NOMO-1 treated with dmso at 0.1 percent for 144 hours (cell line): ENCODE measurements around the gene JOSD1.

Source experiments
- DNase-seq: peaks from one replicate; lab custom pipeline; 2025; ENCODE audit not compliant: unreplicated experiment; lab: John Stamatoyannopoulos, UW

The JOSD1 gene

GRCh38 chr22:38700789-38701628 is at the start of gene JOSD1:
JOSD1 (minus strand) TSS chr22:38700943; CDS start chr22:38699987, 956 bp downstream.
- peak; percentile 82 for DNase-seq

- DNase-seq: no peak
These were observed 49.4 kb upstream of the JOSD1 start for GRCh38 chr22:38750104-38750503.

- no peak for DNase-seq
These were observed 47.9 kb upstream of the JOSD1 start for GRCh38 chr22:38748487-38749136.

GRCh38 chr22:38745676-38746460 is 45.1 kb upstream of the JOSD1 start:
- no peak for DNase-seq

DNA sequence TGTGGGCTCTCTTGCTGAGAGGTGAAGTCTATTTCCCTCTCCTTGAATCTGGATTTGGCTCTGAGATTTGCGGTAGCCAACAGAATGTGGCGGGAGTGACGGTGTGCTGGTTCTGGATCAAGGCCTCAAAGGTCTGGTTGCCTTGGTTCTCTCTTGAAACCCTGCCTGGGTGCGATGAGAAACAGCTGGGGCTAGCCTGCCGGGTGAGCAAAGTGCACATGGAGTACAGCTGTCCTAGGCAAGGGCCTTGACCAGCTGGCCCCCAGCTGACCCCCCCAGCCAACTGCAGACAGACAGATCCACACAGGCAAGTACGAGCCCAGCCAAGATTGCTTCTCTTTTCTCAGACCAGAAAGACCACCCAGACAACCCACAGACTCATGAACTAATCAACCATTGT is 44.2 kb upstream of the JOSD1 start:
- DNase-seq: no peak

DNA sequence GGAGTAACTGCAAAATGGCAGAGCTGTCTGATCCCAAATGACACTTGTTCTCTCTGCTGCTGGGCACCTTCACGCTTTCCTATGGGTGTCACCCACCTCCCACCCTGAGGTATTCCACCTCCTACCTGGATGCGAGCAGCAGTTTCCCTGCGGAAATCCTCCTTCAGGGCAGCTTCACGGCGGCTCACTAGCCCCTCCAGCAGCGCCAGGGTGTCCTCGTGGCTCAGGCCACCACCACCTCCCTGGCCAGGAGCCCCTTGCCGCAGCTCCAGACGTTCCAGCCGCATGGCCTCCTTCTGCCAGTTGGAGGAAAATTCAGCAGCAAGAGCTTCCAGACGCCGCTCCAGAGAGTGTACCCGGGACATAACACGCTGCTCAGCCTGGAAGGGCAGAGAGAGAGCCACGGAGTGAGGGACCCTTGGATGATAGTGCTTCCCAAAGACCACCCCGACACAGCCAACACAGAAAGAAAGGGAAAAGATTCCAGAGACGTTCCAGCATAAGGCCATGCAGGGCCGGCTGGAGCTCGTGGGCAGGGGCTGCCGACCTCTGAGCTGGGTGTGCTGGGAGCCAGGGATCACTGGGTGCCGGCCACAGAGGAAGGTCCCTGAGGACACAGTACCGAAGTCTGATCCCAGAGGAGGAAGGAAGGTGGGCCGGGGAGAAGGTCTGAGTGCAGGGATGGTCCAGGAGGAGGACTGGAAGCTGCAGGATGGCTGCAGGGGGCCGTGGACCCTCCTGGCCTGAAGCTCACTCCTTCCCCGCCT is 41.6 kb upstream of the JOSD1 start:
- no peak for DNase-seq

GRCh38 chr22:38741576-38741975 is 40.8 kb upstream of the JOSD1 start:
- no peak for DNase-seq

DNA sequence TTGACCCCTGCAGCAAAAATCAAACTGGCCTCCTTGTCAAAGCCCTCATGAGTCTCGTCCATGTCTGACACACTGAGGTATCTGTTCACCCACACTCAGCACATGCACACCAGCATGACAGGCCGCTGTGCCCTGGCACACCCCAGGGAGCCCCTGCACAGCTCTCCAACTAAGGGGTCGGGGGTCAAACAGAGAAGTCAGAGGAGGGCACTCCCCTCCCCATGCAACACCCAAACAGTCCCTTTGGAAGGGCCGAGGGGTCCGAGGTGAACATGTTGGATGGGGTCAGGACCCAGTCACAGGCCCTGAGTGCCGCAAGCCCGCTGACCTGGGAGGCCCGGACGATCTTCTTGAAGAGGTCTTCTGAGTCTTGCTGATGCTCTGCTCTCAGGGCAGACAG is 40.4 kb upstream of the JOSD1 start:
- no peak for DNase-seq

- DNase-seq: no peak
These were observed 40.0 kb upstream of the JOSD1 start for GRCh38 chr22:38740754-38741153.

DNA sequence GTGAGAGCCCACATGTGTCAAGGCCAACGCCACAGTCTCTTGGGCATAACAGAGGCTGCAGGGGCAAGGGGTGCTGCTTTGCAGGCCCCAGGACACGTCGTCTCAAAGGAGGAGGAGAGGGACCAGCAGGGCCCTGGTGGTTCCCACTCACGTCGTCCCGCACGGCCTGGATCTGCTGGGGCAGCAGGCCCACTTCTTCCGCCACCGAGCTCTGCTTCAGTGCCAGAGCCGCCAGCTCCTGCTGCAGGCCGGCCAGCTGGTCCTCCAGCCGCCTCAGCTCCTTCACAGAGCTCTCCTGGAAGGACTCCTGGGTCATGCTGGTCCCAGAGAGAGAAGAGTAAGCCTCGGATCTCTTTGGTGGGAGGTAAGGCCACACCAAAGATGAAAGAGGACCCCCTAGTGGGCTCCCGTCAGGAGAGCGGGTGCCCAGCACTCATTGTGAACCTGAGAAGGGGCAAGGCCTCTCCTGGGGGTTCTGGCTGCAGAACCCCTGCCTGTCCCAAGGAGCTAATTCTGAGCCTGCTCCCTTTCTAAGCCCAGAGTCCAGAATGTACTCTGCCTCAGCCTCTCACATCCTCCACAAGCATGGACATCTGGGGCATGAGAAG is 39.5 kb upstream of the JOSD1 start:
- DNase-seq: no peak

DNA sequence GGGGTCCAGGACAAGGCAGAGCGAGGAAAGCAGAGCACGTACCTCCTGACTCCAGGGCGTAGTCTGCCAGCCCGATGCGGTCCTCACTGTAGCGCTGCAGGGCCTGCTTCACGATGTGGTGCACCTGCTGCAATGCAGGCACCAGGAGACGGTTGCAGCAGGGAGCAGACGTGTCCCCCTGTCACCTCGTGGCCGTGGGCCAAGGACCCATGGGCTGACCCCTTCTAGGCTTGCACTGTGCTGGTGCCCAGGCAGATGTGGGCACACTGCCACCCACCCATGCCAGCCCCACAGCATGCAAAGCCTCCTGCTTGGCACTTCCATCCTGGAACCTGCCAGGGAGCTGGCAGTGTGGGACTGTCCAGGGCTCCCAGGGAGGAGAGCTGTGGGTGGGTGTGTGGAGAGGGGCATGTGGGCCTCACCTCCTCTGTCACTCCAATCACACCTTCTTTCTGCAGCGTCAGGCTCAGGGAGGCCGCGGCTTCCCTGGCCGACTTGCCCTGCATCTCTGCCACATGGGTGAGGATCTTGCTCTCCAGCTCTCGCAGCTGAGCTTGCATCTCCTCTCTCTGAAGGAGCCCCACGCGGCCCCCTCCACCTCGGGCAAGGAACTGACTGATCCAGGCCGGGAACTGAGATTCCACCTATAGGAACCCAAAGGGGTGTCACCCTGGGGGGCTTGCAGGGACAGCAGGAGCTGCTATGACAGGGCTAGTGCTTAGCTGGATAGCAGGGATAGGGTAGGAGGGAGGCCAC is 38.7 kb upstream of the JOSD1 start:
- DNase-seq: no peak

DNA sequence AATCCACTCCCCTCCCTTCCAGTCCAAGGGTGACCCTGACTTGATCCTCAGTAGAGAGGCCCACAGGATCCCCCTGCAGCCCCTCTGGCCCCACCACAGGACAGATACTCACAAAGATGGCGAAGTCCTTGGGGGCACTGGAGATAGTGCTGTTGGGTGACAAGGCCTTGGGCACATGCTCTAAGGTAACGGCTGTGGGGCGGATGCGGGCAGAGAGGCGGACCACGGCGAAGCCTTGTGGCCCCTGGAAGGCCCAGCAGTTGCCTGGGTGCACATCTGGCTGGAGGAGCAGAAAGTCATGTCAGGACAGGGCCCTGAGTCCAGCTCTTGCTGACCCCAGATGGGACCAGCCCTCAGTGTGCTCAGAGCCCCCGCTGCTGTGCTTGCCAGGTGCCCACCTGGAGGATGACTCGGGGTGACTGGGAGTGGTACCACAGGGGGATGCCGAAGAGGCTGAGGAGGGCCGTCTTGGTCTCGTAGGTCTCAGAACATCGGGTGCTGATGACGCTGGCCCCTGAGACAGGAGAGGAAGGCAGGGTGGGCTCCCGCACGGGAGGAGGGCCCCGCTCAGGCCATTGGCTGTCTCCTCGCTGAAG is 37.8 kb upstream of the JOSD1 start:
- DNase-seq: no peak

DNA sequence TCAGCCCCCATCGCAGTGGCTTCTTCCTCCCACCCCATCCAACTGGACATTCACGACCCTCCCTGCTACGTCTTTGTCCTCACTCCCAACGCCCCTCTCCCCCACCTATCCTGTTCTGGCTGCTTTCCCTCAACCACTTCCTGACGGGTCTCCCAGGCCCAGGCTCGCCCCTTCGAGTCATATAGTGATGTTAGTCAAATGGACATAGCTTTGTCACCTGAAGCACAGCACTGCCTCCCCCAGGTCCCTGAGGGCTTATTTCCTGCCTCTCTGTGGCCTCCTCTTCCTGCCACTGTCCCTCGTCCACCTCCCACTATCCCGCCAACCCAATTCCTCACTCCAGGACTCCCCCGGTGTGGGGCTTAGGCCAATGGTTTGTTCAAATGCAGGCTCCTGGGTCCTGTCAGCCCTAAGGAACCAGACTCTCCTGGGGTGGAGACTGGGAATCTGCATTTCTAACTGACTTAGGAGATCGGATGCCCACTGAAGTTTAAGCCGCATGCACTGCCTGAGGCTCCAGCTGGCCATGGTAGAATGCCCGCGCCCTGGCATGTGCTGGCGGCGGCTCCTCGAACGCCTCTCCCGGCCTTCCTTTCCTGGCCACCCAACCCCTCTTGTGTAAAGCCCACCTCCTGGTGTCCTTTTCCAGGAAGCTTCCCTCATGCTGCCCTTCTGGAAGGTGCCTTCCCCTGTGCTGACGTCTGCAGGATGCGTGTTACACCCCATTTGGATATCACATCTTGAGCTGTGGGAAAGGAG is 36.7 kb upstream of the JOSD1 start:
- no peak for DNase-seq

DNA sequence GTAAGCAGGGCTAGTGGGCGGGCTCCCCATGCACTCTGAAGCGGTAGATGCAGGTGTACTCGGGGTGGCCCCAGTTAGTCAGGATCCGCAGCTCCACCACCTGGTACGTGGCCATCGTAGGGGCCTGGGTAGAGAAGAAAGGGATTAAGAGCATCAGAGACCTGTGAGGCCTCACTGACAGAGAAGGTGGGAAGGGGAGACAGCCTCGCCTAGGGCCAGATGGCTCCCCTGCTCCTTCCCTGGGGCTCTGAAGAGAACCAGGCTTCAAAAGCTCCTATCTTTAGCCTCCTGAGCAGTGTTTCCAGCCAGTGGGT is 35.5 kb upstream of the JOSD1 start:
- no peak for DNase-seq

- no peak for DNase-seq
These were observed 34.9 kb upstream of the JOSD1 start for GRCh38 chr22:38735465-38736256.

DNA sequence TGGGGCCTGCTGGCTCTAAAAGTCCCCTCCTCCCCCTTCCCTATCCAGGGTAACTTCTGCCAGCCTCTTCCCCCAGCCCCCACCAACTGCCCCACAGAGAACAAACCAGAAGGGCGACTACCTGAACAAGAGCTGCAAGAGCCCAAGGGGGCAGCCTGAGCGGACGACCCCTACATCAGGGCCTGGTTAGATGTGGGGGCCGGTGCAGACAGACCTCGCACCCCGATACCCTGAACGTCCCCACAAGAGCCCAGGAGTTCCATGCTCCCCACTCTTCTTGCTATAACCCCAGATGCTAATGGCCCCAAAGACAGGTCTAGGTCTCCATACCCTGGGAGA is 34.4 kb upstream of the JOSD1 start:
- no peak for DNase-seq

- no peak for DNase-seq
These were observed 33.8 kb upstream of the JOSD1 start for GRCh38 chr22:38734421-38735100.
